ENCODE measurements around the gene GRM5.

GRM5 gene

DNA sequence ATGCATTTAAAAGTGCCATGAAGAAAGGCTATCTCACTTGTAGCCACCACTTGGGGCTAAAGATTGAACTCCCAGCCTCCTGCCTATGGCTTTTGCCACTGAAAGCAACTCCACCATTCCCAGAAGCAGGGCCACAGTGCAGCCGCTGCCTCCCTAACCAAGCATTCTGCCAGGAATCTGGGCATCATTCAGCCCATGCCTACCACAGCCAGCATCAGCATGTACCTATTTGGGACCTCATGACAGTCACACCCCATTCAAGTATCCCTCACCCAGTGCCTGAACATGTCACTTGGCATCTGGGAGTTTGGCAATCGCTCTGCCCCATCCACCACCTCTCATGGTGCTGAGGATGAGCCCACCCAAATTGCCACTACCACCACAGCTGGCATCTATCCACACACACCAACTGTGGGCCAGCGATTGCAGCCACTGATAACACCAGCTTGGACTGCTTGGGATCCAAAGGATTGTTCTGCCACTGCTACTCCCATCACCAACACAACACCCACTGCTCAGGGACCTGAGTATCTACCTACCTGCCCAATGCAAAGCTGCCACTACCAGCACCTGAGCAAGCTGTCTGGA, 234.4 kb downstream of the GRM5 start:
- no peak for FAIRE-seq

DNA sequence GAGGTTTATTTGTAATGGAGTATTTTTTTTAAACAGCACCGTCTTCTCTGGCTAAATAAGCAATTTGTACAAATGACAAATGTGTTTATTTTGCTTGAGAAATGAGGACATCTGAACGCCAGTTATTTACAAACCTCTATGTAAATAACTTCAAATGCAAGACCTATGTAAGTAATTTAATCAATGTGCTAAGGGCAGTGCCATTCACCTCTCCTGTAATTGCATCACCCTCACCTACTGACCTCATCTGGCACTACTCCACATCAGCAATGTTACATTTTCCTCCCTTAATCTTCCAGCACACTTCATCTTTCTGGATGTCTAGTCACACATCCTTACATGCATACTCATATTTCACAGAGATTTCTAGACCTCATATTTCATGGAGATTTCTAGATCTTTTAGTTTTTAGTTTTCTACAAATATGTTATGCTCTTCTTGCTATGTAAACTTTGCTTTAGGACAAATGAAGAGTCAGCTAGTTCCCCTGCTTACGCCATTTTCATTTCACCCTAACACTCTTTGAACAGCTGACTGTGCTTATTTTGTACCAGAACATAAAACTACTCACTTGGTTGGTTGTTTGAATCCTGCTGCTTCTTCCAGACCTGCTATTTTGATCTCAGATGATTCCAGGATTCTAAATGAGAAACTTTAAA, 238.6 kb downstream of the GRM5 start:
- no peak for FAIRE-seq

DNA sequence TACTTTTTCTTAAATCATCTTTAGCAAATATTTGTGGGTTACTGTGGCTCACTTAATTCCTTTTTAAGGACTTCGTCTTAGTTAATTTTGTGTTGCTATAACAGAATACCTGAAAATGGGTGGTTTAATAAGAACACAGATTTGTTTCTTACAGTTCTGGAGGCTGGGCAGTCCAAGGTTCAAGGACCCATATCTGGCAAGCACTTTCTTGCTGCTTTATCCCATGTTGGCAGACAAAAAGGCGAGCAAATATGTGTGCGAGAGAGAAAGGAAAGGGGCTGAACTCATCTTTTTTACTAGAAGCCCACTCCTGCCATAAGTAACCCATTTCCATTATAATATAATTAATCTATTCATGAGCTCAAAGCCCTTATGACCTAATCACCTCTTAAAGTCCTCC, 246.2 kb downstream of the GRM5 start:
- no peak for FAIRE-seq

DNA sequence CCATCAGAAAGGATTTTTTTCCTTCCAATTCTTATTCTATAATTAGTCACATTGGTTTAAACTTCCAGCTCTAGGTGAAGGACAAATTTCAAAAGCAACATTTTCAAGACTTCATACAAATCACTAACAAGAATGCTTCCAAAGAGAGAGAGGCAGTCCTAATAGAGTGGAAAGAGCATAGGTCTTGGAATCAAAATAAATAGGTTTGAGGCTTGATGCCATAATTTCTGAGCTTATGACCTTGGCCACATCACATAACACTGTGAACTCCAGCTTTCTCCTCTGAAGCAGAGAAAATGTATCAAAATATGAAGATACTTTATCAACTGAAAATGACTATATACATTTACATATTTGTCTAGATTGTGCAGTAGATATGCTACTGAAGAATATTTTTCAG, 246.8 kb downstream of the GRM5 start:
- FAIRE-seq = no peak

DNA sequence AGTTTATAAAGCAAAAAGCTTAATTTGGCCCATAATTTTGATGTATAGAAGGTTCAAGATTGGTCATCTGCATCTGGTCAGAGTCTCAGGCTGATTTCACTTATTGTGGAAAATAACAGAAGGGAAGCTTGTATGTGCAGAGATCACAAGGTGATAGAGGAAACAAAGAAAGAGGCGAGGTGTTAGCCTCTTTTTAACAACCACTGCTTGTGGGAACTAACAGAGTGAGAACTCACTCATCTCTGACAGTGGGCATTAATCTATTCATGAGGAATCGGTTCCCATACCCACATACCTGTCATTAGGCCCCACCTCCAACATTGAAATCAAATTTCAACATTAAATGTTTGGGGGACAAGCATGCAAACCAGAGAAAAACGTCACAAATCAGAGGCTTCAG, 250.3 kb downstream of the GRM5 start:
- no peak for FAIRE-seq

DNA sequence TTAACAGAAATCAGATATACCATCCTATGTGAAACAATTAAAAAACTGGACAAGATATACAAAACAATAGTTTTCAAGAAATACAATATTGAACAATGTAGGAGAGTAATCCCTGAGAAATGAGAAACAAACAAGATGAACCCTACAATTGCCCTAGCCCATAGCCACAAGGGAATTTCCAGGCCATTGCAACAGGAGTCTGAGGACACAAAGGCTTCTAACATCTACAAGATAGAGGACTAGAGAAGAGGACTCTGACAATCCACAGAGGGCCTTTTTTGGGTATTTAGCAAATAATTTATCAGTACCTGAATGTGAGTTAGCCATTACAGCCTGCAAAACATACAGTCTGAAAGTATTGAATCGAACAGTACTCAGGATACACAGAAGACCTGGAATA, 251.7 kb downstream of the GRM5 start:
- FAIRE-seq = no peak

DNA sequence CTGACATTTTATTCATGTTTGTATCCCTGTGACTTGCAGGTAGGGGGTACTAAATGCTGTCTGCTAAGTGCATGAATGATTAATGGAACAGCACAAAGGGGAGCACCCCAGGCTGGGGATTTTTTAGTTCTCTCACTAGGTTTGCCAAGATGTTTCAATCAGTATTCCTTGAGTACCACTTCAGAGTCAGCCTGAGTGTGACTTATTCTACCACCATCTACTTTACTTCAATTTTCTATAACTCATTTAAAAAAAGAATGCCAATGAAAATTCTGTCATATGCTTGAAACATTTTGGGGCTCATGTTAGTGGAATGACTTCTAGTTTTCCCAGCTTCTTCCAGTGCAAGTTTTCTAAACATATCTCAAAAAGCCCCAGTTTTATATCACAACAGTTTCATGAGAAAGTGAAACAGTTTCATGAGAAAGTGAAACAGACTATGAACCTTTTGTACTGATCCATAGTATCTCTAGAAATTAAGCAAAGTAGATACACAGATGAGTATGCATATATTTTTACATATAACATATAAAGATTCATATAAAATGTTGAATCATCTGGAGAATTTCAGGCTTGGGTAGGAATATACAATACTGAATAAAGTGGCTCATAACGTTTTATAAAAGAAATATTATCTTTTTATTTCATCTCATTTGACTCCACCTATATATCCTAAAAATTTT, 252.4 kb downstream of the GRM5 start:
- FAIRE-seq = no peak

DNA sequence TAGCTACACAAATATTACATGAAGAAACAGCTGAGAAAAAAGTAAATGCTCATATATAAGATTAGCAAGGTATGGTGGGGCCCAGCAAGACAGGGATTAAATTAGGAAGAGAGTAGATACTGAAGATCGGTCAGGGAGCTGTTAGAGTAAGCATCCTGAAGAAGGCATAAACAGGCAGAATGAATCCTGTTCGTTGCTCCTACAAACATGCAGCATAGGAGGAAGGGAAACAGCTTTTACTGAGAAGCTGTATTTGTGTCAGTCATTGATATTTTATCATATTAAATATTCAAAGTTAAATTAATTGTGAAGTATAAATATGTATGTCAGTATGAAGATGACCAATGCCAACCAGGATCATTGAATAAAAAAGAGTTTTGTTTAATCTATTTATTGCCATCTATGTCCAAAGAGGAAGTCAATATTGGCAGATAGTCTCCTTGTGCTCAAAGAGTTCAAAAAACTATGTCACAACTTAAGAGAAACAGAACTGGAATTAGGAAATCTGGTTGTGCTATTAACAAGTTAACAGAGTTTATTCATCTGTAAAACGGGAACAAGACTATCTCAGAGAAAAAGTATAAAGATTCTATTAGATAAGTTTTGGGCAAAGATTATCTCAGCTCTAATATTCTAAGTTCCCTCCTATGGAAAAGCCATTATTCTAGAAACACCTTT, 255.2 kb downstream of the GRM5 start:
- FAIRE-seq = no peak

DNA sequence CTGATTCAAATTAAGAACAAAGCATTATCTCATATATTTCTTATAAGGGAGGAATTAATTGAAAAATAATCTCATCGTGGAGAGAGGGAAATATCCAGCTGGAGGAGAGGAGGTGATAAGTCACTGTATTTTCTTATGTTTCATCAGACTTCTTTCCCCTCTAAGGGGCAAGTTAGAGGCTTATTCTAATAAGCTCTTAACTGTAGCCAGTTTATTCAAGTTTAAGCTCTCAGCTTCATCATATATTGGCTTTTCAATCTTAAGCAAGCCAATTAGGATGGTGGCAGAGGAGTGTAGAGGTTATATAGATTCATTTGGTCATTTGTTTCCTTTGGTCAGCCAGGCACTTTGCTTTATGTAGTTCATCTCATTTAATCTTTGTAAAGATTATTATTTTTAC, 256.7 kb downstream of the GRM5 start:
- FAIRE-seq = no peak

DNA sequence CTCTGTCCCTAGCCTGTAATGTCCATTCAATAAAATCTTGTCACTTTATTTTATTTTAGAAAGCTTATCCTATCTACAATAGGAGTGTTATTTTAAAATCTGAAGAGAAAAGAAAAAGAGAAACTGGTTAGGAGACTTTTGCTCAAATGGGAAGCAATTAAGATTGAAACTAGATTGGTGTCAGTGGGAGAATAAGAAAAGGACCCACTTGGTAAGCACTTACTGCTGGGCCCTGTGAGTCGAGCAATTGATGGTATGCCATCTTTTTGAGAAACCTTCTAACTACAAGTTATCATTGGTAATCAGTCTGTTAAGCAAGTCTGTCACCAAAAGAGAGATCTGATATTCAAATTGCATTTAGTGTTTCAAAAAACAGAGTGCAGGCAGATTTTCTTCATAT, 258.4 kb downstream of the GRM5 start:
- FAIRE-seq = no peak

DNA sequence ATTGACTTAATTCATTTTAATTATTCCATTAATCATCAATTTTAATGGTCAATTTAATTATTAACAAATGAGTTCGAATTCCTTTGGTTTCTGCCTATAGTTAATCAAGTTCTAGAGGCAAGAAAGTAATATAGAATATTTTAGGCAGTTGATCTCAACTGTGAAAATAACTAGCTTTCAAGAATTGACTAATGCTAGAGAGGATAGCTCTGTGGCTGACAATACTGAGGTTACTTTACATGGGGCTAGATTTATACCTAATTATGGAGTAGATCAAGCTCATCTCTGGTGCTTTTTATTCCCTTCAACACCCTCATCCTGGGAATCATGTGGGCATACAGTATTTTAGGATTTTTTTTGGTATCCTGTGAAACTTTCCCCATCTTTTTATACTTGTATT, 259.4 kb downstream of the GRM5 start:
- no peak for FAIRE-seq

DNA sequence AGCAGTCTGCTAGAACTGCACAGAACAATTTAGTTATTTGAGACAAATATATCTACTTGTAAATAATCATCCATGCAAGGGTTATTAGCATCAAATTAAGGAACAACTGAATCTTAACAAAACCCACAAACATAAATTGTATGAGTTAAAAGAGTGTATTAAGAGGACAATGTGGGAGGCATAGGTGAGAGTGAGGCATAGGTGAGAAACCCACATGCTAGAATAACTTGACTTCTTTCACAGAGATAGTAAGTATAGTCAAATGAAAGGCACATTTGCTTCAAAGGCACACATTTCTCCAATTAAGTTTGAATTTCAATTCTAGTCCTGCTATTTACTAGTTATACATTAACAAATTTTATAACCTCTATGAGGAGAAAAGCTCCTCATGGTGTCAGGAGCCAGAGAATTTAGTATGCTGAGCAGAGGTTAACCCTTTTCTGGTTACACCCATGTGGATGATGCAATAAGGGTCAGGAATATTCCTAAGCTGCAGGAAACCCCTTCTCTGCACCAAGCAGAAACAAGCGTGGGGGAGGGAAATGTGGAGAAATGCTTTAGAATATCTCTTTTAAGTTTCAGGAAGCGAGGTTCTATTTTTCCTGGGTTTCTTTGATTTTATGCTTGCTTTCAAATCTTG, 264.2 kb downstream of the GRM5 start:
- no peak for FAIRE-seq

DNA sequence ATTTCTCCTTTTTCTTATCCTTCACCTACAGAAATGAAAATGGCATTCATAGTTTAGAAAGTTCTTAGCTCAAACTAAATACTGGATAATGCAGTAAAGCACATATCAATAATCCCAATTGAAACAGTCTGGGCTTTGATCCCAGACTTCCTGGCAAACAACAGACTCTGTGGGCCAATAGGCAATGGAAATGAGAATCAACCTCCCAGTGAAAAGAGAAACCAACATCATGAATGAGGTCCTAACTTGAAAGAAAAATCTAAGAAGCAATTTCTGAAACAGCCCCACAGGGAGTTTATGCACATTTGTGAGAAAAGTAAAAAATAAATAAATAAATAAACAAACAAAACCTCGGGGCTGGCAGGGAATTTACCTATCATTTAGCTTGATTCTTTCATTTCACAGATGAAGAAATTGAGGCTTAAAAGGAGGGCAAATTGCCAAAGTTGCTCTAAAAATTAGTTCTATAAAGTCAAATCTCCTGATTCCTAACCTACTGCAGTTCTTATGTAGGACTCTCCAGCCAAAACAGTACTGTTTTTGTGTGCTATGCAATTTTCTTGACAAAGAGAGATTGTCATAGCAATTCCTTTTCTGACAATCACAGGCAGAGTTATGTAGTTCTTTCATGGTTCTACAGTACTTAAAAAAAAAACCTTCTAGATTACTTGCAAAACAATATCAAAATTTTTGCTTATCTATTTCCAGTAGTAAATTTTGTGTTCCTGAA, 265.8 kb downstream of the GRM5 start:
- no peak for FAIRE-seq

DNA sequence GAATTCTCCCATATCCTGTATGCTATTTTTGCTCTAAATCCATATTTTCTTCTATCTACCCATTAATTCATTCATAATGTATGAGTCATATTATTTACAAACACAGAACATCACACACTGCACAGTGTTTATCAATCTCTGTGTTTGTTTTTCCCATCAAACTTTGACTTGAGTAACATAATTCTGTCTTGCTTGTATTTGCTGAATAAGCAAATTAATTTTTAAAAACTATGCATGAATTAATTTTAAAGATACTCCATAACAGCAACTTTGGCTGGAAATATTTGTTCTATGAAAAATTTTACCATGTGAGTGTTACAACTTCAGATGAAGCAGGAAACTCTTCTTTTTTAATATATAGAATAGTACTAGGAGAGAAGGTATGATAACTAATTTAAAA, 275.6 kb downstream of the GRM5 start:
- no peak for FAIRE-seq

DNA sequence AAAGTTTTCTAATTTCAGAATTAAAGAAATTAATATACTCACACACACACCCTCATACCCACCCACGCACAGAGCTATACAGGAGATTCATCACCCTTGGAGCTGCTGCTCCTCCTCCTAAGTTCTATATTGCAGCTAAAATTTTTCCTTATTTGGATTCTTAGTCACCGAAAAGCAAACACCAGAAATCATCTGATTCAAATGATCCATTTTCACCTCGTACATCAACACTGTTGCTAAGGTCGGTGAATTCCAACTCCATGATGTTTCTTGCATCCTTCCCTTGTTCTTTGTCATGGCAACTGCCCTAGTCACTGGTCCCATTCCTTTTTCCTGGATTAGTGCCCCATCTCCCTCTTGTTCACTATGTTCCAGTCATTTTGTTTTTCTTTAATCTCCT, 286.2 kb downstream of the GRM5 start:
- FAIRE-seq = no peak

DNA sequence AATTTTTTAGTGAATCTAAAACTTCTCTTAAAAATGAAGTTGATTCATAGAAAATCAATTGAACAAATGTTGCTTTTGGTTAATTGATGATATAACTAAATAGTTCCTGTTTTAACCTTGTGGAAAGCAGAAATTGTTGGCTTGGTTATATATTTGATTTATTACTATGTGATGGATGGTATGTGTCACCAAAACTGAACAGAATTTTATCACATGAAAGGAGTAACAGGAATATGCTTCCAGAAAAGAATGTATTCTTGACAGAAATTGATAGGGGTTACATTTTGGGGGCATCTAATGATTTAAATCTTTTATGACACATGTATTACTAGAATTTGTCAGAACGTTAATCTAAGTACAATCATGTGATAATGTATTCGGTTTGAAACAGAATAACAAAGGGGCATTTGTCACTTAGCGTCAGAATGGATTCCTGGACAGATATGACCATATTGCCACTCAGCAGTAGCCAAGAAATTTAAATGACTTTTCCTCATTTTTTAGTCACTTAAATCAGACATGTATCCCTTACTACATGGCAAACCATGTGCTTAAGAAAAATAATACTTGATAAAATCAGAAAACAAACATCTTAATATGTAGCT, 295.2 kb downstream of the GRM5 start:
- no peak for FAIRE-seq

DNA sequence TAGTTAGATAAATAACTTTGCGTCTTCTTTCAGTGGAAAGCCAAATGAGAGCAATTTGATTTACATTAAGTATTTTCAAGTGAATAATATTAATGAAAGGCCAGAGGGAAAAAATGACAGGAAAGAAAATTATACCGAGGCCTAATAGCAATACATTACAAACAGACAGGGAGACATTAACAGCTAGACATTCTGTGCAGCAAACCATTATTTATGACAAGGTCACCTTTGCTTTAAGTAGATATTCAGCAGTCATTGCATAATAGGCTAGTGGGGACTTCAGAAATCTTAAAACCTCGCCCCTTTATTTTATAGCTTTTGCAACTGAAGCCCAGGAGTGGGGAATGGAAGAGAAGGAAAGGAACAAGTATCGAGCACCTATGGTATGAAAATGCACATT, 321.6 kb downstream of the GRM5 start:
- FAIRE-seq = no peak

DNA sequence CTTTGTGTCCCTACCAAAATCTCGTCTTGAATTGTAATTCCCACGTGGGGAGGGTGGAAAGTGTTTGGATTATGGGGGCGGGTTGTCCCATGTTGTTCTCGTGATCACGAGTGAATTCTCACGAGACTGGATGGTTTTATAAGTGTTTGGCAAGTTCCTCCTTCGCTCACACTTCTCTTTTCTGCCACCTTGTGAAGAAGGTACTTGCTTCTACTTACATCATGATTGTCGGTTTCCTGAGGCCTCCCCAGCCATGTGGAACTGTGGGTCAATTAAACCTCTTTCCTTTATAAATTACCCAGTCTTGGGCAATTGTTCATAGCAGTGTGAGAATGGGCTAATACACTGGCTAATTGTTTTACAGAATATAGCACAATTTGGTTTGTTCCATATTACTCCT, 326.3 kb downstream of the GRM5 start:
- no peak for FAIRE-seq

DNA sequence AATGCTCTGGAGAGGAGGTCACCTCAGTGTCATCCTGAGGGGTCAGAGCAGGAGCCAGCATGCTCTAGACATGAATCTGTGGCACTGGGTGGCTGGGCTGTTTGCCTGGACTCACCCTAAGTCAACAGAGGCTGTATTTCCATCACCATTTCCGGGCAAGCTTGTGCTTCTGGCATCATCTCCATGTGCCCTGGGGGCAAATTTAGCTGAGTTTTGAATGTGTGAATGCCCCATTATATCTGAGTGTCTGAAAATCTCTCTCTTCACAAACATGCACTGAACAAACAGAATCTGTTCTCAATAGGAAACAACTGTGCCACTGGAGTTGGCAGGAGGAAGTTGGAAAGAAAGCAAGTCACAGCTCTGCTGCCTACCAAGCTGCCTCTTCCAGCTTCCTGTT, 356.2 kb downstream of the GRM5 start:
- FAIRE-seq = no peak

DNA sequence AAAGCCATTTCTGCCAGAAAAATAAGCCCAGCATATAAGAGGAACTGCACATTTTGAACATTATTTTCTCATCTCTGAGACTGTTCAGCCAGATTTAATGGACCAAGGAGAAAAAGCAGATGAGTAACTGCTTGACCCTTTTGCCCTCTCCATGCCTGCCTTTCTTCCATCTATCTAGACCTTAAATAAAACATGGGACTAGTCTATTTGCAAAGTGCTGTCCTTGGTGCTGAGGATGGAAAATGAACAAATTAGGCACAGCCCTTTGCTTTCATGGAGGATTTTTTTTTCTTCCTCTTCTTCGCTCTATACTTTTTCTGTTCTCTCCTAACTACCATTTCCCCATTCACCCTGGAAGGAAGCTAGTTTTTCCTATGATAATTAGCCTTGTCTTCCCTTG, 361.3 kb downstream of the GRM5 start:
- no peak for FAIRE-seq

DNA sequence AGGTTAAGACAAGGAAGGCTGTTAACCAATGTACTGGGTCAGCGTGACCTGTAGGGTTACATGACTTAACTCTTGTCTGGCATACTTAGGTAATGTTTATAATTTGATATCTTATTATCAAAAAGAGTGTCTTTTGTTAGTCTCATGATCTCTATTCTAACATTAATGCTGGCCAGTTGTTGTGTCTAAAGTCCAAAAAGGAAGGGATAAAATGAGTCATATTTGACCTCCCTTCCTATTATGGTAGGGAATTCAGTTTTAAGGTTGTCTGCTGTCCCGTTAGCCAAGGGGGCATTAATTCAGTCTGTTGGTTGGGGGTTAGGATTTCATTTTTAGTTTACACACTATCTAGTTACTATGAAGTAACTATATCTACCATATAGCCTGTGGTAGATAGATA, 364.0 kb downstream of the GRM5 start:
- no peak for FAIRE-seq

DNA sequence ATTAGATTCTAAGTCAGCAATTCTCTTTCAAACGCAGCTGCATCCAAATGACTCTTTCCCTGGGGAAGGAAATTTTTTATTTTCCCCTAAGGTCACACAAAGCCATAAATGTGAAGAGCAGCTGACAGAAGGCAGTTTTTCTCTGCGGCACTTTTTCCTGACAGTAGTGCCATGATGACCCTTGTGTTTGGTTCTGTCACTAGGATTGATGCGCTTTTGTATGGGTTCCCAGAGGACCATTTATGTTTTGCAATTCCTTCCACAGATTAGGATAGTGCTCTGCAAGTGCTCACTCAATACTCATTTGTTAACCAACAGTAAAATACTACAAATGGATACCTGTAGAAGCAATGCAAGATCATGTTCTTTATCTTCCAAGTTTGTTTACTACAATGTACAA, 368.6 kb downstream of the GRM5 start:
- FAIRE-seq = no peak
